Left kidney (tissue), 8 donors: ENCODE data around the gene PLK4. TPM values are rescaled to one million over a fixed set of nuclear protein-coding genes. Genes with fewer than 3 reads are reported as not detected.

Source experiments
- DNase-seq: peaks from one replicate; pipeline ENCODE4 v3.0.0-alpha.2; 2013
- long read RNA-seq, 8 donors: transcript quantifications; one replicate each; lab custom pipeline, GENCODE V29; 2026
- polyA plus RNA-seq: library from polyadenylated mRNA; unstranded; fragments of 120-200 nt; gene quantifications from one replicate; pipeline ENCODE4 v1.2.1, GENCODE V29; 2013; ENCODE audit not compliant: insufficient read length

The PLK4 gene
- polyA plus RNA-seq = 36.7 TPM
- long read RNA-seq, donor 1, partial matches to known transcripts = 0 of 1 reads
- long read RNA-seq, donor 1, other reads (novel, unspliced or antisense) = 0 of 1 reads
- long read RNA-seq, donor 2, partial matches to known transcripts = 5 of 6 reads
- long read RNA-seq, donor 2, other reads (novel, unspliced or antisense) = 0 of 6 reads
- long read RNA-seq, donor 3, transcript PLK4-206 (6 exons, 811 nt) = major isoform, 8 of 14 reads
- long read RNA-seq, donor 3, partial matches to known transcripts = 5 of 14 reads
- long read RNA-seq, donor 3, other reads (novel, unspliced or antisense) = 0 of 14 reads
- long read RNA-seq, donor 4, partial matches to known transcripts = 0 of 1 reads
- long read RNA-seq, donor 4, other reads (novel, unspliced or antisense) = 0 of 1 reads
- long read RNA-seq, donor 5, partial matches to known transcripts = 0 of 6 reads
- long read RNA-seq, donor 5, other reads (novel, unspliced or antisense) = 0 of 6 reads
- long read RNA-seq, donor 6, partial matches to known transcripts = 0 of 5 reads
- long read RNA-seq, donor 6, other reads (novel, unspliced or antisense) = 0 of 5 reads
- long read RNA-seq, donor 7, partial matches to known transcripts = 0 of 5 reads
- long read RNA-seq, donor 7, other reads (novel, unspliced or antisense) = 0 of 5 reads
- long read RNA-seq, donor 8, partial matches to known transcripts = 0 of 1 reads
- long read RNA-seq, donor 8, other reads (novel, unspliced or antisense) = 0 of 1 reads

DNA sequence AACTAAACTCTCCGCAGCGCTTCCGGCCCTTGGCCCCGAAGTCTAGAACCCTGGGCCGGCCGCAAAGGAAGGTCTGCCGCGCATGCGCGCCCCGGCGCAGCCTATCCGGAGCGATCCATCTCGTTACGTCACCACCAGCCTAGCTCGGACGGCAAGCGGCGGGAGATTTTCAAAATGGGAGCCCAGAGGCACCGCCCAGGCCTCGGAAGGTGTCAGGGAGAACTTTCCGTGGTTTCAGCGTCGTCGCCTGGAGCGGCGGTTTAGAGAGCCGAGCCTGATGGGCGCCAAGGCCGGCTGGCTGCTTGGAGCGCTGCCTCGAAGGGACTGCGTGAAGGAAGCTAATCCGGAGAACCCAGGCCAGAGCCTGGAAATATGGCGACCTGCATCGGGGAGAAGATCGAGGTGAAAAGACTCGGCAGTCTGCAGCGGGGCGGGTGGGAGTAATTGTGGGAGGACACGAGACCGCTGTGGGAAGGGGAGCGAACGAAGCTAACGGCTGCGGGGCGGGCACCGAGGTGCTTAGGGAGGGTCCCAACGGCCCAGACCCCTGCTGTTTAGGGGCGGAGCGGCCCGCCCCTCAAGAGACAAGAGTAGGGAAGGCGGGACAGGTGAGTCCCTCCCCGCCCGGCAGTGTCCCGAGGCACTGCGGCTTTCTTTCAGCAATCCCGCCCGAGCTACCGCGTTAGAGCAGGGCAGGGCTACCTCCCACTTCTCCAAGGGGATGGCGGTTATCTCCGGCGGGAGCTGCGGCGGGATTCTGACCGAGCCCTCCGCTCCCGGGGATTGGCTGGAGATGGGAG, at the start of gene PLK4:
Gene PLK4 (plus strand): TSS at position 131 of the 800 bp plus-strand sequence. CDS start 242 bp downstream, at position 373.
- peak; percentile 96 for DNase-seq

DNA sequence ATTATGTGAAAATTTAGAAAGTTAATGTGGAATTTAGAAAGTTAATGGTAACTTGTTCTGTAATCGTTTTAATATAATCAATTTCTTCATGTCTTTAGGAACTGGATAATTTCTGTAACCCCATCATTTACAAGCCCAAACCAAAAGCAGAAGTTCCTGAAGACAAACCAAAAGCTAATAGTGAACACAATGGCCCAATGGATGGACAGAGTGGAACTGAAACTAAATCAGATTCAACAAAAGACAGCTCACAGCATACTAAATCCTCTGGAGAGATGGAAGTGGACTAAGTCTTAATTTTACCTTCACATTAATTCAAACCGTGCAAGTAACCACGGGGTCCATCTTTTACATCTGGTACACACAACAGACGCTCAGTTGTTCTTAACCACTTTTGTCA, 48.1 kb upstream of the PLK4 start:
- no peak for DNase-seq

DNA sequence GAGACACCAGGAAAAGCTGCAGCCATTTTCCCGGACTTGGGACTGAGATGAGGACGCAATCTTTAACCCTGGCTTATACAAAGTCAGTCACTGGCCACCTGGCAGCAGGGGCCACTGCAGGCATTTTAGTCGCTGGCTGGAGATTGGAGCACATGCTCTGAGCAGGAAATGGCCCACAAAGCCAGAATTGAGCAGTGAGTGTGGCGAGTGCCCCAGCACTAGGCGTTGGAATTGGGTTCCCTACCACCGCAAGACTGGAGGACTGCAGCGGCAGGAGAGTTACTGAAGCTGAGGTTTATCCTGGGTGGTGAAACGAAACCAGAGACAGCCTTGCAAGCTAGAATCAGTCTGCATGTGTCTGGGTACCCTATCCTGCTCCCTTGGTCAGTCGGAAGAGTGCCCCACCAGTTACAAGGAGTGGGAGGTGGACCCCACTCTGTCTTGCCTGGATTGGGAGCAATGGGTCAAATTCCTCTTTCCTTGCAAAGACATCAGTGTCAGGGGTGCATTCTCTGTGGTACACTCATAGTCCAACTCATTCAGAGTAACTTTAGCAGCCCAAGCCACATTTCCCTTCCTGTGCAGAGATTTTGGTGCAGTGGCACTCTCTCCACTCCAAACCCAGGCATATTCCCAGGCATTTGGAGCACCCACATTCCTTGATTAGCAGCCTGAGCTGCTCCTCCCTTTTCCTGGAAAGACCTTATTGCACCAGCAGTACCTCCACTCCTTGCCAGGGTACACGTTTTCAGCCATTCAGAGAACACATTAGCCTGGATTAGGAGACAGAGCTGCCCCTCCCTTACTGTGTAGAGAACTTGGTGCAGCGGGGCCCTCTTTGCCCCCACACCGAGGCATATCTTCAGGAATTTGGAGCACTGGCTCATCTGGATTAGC, 36.7 kb upstream of the PLK4 start:
- DNase-seq = no peak

DNA sequence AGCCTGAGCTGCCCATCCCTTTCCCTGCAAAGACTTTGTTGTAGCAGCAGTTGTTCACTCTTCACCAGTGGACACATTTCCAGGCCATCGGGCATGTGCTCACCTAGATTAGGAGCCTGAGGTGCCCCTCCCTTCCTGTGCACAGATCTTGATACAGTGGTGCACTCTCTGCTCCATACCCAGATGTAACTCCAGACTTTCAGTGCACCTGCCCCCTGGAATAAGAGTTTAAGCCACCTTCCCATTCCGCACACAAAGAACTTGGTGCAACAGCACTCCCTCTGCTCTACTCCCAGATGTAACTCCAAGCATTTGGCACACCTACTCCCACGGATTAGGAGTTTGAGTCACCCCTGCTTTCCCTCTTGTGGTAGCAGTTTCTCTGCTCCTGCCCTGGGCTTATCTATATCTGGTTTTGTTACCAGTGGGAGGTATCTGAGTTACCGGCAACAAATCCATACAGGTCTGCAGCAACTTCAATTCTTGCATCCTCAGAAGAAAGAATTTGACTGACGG, 36.0 kb upstream of the PLK4 start:
- no peak for DNase-seq

DNA sequence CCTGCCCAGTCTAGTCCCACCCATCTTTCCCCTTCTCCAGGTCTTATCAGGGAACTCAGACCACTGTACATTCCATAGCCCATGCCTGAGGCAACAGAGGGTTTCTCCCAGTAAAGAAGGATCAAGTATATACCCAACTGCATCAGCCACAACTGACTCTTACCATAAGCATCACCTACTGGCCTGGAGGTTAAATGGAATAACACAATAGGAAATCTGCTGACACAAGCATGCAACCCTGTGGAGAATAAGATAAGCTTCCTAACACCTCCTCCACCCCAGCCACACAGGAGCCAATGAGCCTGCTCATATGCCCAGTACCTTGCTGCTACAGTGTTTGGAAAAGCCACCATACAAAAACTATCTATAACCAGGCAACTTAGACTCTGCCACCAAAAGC, 34.6 kb upstream of the PLK4 start:
- DNase-seq = no peak

DNA sequence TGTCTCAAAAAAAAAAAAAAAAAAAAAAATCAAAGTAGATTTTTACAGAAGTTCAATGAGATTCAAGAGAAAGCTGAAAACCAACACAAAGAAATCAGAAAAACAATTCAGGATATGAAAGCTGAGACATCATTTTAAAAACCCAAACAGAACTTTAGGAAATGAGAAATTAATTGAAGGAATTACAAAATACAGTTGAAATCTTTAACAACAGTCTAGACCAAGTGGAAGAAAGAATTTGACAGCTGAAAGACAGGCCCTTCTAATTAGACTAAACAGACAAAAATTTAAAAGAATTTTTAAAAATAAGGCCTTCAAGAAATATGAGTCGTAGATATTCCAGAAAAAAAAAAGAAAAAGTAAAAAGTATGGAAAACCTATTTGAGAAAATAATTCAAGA, 33.9 kb upstream of the PLK4 start:
- DNase-seq = no peak

DNA sequence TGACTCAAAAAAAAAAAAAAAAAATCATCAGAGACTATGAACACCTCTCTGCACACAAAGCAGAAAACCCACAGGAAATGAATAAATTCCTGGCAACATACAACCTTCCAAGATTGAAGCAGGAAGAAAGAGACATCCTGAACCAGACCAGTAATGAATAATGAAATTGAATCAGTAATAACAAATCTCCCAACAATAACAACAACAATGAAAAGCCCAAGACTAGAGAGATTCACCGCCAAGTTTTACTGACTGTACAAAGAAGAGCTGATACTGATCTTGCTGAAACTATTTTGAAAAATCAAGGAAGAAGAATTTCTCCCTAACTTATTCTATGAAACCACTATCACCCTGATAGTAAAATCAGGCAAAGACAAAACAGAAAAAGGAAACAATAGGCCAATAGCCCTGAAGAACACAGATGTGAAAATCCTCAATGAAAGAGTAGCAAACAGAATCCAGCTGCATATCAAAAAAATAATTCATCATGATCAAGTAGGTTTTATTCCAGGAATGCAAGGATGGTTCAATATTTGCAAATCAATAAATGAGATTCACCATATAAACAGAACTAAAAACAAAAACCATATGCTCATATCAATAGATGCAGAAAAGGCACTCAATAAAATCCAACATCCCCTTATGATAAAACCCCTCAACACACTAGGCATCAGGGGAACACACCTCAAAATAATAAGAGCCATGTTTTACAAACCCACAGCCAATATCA, 31.0 kb upstream of the PLK4 start:
- no peak for DNase-seq

DNA sequence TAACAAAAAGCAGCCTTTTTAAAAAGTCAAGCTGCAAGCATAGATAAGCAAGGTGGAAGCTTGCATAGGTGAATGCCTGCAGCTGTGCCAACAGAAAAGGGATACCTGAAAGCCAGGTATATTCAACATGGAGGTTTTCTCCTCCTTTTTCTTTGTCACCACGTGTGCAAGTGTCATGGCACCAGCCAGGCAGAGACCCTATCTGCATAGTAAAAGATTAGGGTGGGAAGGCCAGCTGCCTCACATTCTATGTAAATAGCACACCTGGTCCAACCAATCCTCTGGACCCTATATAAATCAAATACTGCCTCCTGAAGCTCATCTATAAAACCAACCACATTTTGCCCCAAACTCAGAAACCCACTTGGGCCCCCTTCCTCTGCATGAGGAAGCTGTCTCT, 28.0 kb upstream of the PLK4 start:
- no peak for DNase-seq

DNA sequence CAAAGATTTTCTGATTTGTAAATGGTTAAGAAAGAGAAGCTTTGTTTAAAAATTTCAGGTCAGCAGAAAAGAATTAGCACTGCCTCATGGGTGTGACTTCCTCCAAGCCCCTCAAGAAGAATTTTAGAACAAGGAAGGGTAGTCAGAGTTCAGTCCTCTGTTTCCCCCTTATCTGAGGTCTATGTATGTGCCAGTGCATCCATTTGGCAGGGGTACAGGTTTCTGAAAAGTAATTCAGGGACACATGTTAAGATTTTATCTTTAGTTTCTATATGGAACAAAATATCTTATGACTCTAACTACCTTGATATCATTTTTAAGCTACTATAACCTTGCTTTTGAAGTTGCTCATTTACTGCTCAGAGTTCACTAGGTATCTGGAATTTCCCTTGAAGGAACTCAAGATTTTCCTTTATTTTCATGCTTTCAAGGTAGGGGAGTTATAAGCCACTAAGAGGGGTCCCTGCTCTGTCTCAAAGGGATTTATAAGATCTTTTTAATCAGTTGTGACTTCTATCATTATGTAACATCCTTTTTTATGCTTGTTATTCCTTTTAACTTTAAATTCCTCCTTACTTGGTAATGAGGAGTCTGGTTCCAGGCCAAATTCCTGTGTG, 24.4 kb upstream of the PLK4 start:
- DNase-seq = no peak

DNA sequence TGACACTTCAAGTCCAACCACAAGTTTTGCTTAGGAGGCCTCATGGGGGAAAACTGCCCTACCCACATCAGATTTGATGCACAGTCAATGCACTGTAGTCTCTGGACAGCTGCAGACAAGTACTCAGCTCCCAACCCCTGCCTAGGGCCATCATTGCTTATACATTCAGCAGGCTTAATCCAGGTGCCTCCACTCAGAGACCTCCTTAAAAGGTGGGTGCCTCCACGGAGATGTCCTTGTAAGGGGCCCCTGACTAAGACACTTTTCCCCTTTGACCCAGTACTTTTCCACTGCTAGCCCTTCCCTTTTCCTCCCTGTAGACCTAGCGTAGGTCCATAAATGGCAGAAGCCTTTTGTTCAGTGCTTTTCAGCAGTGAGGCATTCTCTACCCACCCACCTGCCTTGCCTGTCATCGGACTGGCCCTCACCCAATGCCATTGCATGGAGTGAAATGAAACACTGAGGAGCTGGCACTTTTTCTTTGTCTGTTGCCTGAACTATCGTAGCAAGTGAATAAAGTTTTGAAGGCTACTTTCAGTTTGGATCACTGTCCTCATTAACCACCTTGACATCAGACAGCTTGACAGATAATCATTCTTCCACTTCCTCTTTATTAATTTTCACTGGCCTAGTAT, 23.8 kb upstream of the PLK4 start:
- DNase-seq = no peak

DNA sequence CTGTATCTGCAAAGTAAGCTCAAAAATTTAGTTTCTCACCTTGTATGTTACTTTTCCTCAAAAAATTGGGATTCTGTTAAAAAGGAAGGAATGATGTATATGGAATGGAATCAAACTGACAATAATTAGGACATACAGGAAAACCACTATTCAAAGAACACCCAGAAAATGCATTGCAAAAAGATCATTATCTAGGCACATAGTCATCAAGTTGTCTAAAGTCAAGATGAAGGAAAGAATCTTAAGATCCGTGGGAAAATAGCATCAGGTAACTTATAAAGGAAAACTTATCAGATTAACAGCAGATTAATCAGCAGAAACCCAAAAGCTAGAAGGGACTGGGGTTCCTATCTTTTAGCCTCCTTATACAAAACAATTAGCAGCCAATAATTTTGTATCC, 23.1 kb upstream of the PLK4 start:
- no peak for DNase-seq

DNA sequence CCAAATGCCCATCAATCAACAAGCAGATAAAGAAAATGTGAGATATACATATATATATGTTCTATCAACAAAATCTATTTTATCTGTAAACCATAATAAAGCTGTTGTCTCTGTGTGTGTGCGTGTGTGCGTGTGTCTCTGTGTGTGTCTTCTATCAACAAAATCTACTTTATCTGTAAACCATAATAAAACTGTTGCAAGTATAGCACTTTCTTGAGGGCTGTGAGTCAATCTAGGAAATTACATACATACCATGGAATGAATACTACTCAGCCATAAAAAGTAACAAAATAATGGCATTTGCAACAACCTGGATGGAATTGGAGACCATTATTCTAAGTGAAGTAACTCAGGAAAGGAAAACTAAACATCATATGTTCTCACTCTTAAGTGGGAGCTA, 12.5 kb upstream of the PLK4 start:
- DNase-seq = no peak

DNA sequence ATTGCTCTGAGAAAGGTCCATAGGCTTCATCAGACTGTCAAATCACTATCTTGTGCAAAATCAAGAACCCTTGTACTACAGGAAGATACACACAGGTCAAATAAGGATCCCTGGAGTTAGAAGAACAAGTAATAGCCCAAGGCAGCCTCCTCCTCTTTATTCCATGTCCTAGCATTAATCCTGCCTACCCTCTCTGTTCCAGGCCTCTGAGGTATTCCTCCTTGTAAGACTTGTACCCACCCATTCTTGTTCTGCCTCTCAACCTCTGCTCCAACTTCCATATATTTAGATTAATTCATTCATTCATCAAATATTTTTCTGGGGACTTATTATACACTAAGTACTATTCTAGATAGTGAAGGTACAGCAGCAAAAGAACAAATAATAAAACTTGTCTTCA, 10.4 kb upstream of the PLK4 start:
- no peak for DNase-seq

DNA sequence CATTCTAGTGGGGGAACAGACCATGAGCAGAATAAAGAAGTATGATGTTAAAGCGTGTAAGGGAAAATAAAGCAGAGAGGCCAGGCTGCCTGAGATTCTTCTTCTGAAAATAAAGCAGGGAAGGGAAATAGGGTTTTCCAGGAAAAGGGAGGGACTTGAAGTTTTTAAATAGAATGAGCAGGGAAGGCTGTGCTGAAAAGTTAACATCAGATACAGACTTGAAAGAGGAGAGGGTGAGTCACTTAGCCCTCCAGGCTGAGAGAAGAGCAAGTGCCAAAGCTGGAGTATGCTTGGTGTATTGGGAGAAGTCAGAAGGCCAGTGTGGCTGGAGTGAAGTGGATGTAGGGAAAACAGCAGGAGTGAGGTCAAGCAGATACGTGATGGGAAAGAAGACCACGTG, 10.0 kb upstream of the PLK4 start:
- DNase-seq = no peak

DNA sequence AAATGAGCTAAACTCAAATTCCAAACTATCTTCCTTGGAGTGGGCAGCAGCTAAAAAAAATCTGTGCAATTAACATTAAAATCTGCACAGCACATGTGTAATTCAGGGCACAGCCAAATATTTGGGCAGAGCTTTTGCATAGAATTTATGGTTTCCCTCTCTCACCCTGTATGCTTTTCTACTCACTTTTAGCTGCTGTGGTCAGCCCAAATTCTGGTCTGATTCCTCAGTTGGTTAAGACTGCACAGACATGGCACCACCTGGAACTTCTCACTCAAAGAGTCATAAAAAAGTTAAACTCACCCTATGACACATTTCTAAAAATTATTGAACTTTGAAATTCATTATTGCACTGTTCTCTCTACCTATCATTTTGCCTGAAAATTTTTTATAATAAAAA, 4.9 kb upstream of the PLK4 start:
- no peak for DNase-seq

DNA sequence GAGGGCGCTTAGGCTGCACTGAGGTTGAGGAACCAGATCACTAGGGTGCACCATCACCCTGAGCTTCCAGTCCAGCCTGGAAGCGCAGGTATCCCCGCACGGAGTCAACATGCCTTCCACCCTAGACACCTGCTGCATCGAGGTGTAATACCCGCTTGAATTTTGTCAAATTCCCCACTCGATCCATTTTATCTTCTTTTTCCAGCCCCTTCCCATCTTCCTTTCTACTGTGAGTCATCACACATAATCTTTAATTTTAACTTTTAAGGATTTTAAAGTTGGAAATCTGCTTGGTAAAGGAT, 821 bp downstream of the PLK4 start:
- DNase-seq = no peak

DNA sequence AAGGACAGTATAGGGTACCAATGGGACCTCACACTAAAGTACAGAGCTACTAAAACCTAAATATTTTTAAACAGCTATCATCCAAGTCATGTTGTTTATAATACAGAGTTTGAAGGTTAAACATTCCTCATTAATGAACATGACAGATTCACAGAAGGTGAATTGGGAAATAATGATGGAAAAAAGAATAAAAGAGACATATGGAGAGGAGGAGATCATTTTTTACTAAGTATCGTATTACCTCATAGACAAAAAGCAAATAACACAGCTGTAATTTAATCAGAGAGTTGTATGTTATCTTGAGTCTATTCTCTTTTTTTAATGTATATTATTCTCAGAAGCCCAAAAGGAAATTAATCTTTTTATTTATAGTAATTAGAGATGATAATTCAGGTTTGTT, 7.9 kb downstream of the PLK4 start:
- no peak for DNase-seq

DNA sequence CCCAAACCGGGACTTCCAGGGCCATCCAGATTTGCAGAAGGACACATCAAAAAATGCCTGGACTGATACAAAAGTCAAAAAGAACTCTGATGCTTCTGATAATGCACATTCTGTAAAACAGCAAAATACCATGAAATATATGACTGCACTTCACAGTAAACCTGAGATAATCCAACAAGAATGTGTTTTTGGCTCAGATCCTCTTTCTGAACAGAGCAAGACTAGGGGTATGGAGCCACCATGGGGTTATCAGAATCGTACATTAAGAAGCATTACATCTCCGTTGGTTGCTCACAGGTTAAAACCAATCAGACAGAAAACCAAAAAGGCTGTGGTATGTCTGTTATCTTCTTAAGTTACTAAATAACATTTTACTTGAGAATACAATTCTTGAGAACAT, 9.2 kb downstream of the PLK4 start:
- DNase-seq = no peak

DNA sequence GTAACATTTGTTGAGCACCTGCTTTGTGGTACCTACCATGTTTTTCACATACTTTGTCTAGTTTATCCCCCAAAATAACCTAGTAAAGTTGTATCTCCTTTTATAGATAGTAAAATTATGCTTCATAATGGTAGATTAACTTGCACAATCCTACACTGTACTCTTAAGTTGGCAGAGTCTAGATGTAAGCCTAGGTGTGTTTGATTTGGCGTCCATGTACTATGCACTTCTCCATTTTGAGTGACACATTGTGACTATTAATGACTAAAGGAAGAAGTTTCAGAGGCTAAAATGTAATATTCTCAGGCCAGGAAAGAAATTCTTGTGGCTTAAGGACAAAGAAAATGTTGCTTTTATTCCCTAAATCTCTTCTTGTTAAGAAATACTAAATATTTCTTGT, 15.4 kb downstream of the PLK4 start:
- DNase-seq = no peak

DNA sequence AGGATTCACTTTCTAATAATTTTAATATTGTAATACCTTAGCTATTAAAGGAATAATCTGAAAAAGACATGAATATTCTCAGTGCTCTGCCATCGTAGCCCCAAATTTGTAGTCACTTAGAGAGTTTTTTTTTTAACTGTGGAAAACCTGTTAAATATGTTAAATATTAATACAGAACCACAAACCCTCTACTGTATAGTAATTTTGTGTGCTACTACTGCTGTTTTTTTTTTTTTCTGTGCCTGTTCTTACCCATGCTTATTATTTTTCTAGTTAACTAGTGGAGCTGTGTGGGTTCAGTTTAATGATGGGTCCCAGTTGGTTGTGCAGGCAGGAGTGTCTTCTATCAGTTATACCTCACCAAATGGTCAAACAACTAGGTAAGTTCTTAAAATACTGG, 15.8 kb downstream of the PLK4 start:
- DNase-seq = no peak
